ENCODE measurements around the gene PRKG1.

Gene PRKG1

DNA sequence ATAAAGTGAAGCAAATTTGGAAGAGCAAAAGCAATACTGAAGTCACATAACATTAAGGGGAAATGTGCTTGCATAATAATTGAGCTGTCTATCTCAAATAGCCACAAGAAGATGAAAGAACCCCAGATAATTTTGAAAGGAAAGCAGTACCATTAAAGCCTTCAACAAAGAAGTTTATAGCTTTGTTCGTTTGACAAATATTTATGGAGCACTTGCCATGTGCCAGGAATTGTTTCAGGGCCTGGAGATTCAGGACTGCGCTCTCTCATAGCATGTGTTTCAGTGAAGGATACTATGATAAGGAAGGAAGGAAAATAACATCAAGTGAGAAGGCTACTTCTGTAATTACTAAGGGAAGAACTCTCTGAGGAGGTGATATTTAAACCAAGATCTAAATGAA lies 837.4 kb downstream of the PRKG1 start:
- TF ChIP-seq SIN3A (IDR thresholded peaks at IDR 0.05; ENCODE audit: borderline replicate concordance, insufficient read depth, low read length) = no peak
- TF ChIP-seq TAF1 (IDR thresholded peaks at IDR 0.05; ENCODE audit: borderline replicate concordance, insufficient read depth, low read length) = no peak
- TF ChIP-seq, protein P1, sequence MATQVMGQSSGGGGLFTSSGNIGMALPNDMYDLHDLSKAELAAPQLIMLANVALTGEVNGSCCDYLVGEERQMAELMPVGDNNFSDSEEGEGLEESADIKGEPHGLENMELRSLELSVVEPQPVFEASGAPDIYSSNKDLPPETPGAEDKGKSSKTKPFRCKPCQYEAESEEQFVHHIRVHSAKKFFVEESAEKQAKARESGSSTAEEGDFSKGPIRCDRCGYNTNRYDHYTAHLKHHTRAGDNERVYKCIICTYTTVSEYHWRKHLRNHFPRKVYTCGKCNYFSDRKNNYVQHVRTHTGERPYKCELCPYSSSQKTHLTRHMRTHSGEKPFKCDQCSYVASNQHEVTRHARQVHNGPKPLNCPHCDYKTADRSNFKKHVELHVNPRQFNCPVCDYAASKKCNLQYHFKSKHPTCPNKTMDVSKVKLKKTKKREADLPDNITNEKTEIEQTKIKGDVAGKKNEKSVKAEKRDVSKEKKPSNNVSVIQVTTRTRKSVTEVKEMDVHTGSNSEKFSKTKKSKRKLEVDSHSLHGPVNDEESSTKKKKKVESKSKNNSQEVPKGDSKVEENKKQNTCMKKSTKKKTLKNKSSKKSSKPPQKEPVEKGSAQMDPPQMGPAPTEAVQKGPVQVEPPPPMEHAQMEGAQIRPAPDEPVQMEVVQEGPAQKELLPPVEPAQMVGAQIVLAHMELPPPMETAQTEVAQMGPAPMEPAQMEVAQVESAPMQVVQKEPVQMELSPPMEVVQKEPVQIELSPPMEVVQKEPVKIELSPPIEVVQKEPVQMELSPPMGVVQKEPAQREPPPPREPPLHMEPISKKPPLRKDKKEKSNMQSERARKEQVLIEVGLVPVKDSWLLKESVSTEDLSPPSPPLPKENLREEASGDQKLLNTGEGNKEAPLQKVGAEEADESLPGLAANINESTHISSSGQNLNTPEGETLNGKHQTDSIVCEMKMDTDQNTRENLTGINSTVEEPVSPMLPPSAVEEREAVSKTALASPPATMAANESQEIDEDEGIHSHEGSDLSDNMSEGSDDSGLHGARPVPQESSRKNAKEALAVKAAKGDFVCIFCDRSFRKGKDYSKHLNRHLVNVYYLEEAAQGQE (IDR thresholded peaks at IDR 0.05; ENCODE audit: insufficient read depth in 1 of 2, low read depth in 2 of 2, low read length in 2 of 2) = no peak
- no peak for TF ChIP-seq FOXP2 (optimal IDR thresholded peaks at IDR 0.05; ENCODE audit: borderline replicate concordance, extremely low read depth, extremely low read length, insufficient read depth)
- no peak for TF ChIP-seq POLR2AphosphoS5 (IDR thresholded peaks at IDR 0.05; ENCODE audit: low read depth, low read length)

DNA sequence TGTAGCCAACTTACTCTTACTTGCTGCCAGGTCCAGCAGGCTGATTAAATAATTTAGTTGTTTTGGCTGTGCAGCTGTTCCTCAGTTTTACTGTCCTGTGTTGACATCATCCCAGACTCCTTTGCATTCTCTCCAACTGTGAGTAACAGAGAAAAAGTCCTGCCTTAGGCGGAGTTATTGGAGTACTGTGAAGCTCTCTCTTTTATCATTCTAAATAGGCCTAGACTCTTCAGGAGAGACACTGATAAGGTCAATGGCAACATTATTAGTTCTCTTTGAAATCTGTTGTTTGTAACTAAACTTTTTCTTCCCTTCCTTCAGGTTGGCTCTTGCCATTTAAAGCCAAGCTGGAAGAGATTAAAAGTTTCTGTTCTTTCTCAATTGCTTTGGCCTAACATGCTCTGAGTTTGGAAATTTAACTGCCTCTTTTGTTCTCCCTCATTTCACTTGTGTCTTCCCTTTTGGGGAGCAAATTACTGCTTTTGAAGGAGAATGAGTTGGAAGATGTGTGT lies 840.8 kb downstream of the PRKG1 start:
- TF ChIP-seq FOXP2 (optimal IDR thresholded peaks at IDR 0.05; ENCODE audit: borderline replicate concordance, extremely low read depth, extremely low read length, insufficient read depth) (no peak), POLR2AphosphoS5 (IDR thresholded peaks at IDR 0.05; ENCODE audit: low read depth, low read length) (no peak), SIN3A (IDR thresholded peaks at IDR 0.05; ENCODE audit: borderline replicate concordance, insufficient read depth, low read length) (no peak), TAF1 (IDR thresholded peaks at IDR 0.05; ENCODE audit: borderline replicate concordance, insufficient read depth, low read length) (no peak)
- TF ChIP-seq, protein P1 (IDR thresholded peaks at IDR 0.05; ENCODE audit: insufficient read depth in 1 of 2, low read depth in 2 of 2, low read length in 2 of 2) = no peak

DNA sequence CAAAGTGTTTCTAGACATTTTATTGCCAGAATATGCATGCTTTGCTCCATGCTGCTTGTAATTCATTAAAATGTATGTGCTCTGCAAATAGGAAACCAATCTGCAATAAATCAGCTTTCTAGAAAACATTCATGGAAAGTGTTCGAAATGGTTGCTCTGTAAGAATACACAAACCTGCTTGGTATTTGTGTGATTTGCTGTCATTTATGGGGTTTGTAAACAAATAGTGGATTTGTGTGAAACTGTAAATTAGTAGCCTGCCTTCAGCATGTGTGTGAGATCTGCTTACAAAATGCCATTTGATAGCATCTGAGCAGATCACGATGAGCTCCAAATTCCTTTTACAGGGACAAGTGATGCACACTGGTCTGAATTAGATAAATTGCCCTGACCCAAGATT lies 844.2 kb downstream of the PRKG1 start:
- TF ChIP-seq POLR2AphosphoS5 (IDR thresholded peaks at IDR 0.05; ENCODE audit: low read depth, low read length) (no peak), FOXP2 (optimal IDR thresholded peaks at IDR 0.05; ENCODE audit: borderline replicate concordance, extremely low read depth, extremely low read length, insufficient read depth) (no peak), TAF1 (IDR thresholded peaks at IDR 0.05; ENCODE audit: borderline replicate concordance, insufficient read depth, low read length) (no peak), SIN3A (IDR thresholded peaks at IDR 0.05; ENCODE audit: borderline replicate concordance, insufficient read depth, low read length) (no peak)
- TF ChIP-seq, protein P1 (IDR thresholded peaks at IDR 0.05; ENCODE audit: insufficient read depth in 1 of 2, low read depth in 2 of 2, low read length in 2 of 2) = no peak

DNA sequence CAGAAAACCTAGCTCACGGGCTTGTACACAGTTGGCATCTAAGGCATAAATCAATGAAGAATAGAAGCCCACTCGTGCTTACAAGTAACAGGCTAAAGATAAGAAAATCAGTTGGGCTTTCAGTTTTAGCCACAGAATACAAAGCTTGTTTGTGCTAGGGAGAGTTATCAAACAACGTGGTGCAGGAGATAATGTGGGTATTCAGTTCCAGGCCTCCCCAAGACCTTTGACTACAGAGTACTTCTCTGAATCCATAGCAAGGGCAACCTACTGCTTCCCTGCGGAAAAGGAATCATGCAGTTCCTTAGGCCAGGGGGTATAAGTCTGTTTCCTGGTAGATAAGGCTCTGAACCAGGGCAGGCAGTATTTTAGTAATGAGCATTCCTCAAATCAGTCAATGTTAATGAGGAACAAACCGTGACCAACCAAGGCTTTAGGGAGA lies 844.6 kb downstream of the PRKG1 start:
- TF ChIP-seq TAF1 (IDR thresholded peaks at IDR 0.05; ENCODE audit: borderline replicate concordance, insufficient read depth, low read length) (no peak), FOXP2 (optimal IDR thresholded peaks at IDR 0.05; ENCODE audit: borderline replicate concordance, extremely low read depth, extremely low read length, insufficient read depth) (no peak), POLR2AphosphoS5 (IDR thresholded peaks at IDR 0.05; ENCODE audit: low read depth, low read length) (no peak), SIN3A (IDR thresholded peaks at IDR 0.05; ENCODE audit: borderline replicate concordance, insufficient read depth, low read length) (no peak)
- TF ChIP-seq, protein P1 (IDR thresholded peaks at IDR 0.05; ENCODE audit: insufficient read depth in 1 of 2, low read depth in 2 of 2, low read length in 2 of 2) = no peak
